Measurements from ENCODE around the gene CYB561. TPM values are rescaled to one million over a fixed set of nuclear protein-coding genes. Genes with fewer than 3 reads are reported as not detected.

Gene CYB561
- total and polyA plus RNA-seq, 2 experiments from 2014 or later, result 13.7 to 30.9 TPM

GRCh38 chr17:63443053-63443452 is 3.1 kb downstream of the CYB561 start:
- H3K9me3 Mint-ChIP-seq, result no peaks in the 10 kb centered on the region
- H3K4me1 ChIP-seq (ENCODE audit: insufficient read depth), result peaks cover 22% of the 10 kb centered on the region
- 0 out of 2 replicates have a peak, but pooled peaks cover 4% of the 10 kb centered on the region for H3F3A ChIP-seq (replicated peaks; ENCODE audit: low read depth)
- no peaks in the 10 kb centered on the region for H3K36me3 ChIP-seq (ENCODE audit: insufficient read depth)
- no peak overlapping the region for H3K4me2 ChIP-seq
- TF ChIP-seq NANOG (IDR thresholded peaks at IDR 0.05; ENCODE audit: borderline replicate concordance), result no peak
- no peak for TF ChIP-seq ZNF462 (CRISPR knock-in tag; IDR thresholded peaks at IDR 0.05)
- TF ChIP-seq ETS1 (IDR thresholded peaks at IDR 0.05), result no peak
- TF ChIP-seq EZH2 (IDR thresholded peaks at IDR 0.05; ENCODE audit: low read depth, unreplicated experiment), result no peak
- TF ChIP-seq CTCF (conservative IDR thresholded peaks at IDR 0.05; ENCODE audit: low read depth in 2 of 2), result no peak
- no peak for TF ChIP-seq REST (IDR thresholded peaks at IDR 0.05; ENCODE audit: unreplicated experiment)
- no peak for TF ChIP-seq JUNB (IDR thresholded peaks at IDR 0.05; ENCODE audit: unreplicated experiment)
- TF ChIP-seq EZH2phosphoT487 (IDR thresholded peaks at IDR 0.05; ENCODE audit: unreplicated experiment), result no peak
- TF ChIP-seq ZNF114 (CRISPR knock-in tag; IDR thresholded peaks at IDR 0.05), result no peak
- no peak for TF ChIP-seq STAT1 (IDR thresholded peaks at IDR 0.05; ENCODE audit: unreplicated experiment)
- no peak for TF ChIP-seq CREB1 (CRISPR knock-in tag; IDR thresholded peaks at IDR 0.05; ENCODE audit: low read depth)
- TF ChIP-seq ZNF331 (CRISPR knock-in tag; IDR thresholded peaks at IDR 0.05; ENCODE audit: low read depth), result no peak
- TF ChIP-seq POLR2AphosphoS5 (IDR thresholded peaks at IDR 0.05; ENCODE audit: low read depth), result no peak
- H3K9me2 ChIP-seq (ENCODE audit: insufficient read depth), result no peaks in the 10 kb centered on the region
- H3K4me1 Mint-ChIP-seq, result peaks cover 40% of the 10 kb centered on the region
- peaks cover 12% of the 10 kb centered on the region for H3K27me3 Mint-ChIP-seq (ENCODE audit: insufficient read depth, low read depth, poor library complexity)
- peaks cover 12% of the 10 kb centered on the region for H3K79me2 ChIP-seq (replicated peaks; ENCODE audit: insufficient read depth)
- no peak overlapping the region for H2AFZ ChIP-seq
- ATAC-seq, result no peak
- no peak overlapping the region for H3K27ac Mint-ChIP-seq
- peaks cover 6% of the 10 kb centered on the region for H3K27me3 ChIP-seq (ENCODE audit: insufficient read depth)
- H3K27ac ChIP-seq (ENCODE audit: low read depth), result no peak overlapping the region
- no peaks in the 10 kb centered on the region for H4K20me1 ChIP-seq (replicated peaks; ENCODE audit: insufficient read depth)
- no peak for DNase-seq (ENCODE audit: low spot score)
- H3K4me3 ChIP-seq, result no peak overlapping the region
- H3K4me3 Mint-ChIP-seq, result no peak overlapping the region
- H3K36me3 Mint-ChIP-seq (ENCODE audit: low read depth), result no peaks in the 10 kb centered on the region

Measured in GM23338 (cell line).